ENCODE results near the gene OXA1L. TPM values are rescaled to one million over a fixed set of nuclear protein-coding genes. Genes with fewer than 3 reads are reported as not detected.

Gene OXA1L
- total RNA-seq (2014; rRNA removed), result 126 and 146 TPM in 2 replicates
- percentile 93 among the genes with signal in this experiment for Bru-seq, nascent RNA
- BruChase-seq, experiment 1, labeled RNA remaining after a 6-hour chase, result percentile 96 among the genes with signal in this experiment
- percentile 96 among the genes with signal in this experiment for BruChase-seq, experiment 2, labeled RNA remaining after a 2-hour chase
- long read RNA-seq, transcript OXA1L-201 (10 exons, 1,719 nt), result major isoform, 143 of 205 reads
- long read RNA-seq, partial matches to known transcripts, result 28 of 205 reads
- long read RNA-seq, other reads (novel, unspliced or antisense), result 34 of 205 reads

- no peaks in the 10 kb centered on the region for H4K20me1 ChIP-seq (ENCODE audit: low read length)
- CTCF ChIA-PET, result interaction anchor here (0.5 to 1.5 kb wide), 8 partner anchors 56 to 566 kb away, joined by 3 to 6 read pairs (median 4); no protein-coding TSS in a partner anchor
- intact Hi-C loops (cut with micrococcal nuclease), result loop anchor here (2.0 to 10.0 kb wide), 2 partner anchors 114 to 538 kb away; partner anchors contain the start of genes BCL2L2 and PPP1R3E
- peak within 1 kb of the TSS; percentile 91 for H3K9ac ChIP-seq (ENCODE audit: low read length)
- H3K79me2 ChIP-seq (ENCODE audit: low read length), result peaks cover 37% of the 10 kb centered on the region
- ATAC-seq (peak; percentile 84), DNase-seq (peak; percentile 98)
- no peaks in the 10 kb centered on the region for H3K9me2 ChIP-seq (replicated peaks; ENCODE audit: low read length)
- POLR2A ChIA-PET (ENCODE audit: unreplicated experiment), result interaction anchor here (0.6 to 0.7 kb wide), 4 partner anchors 84 to 329 kb away, joined by 3 to 5 read pairs (median 4); partner anchors contain the start of gene C14orf119
- H3K27me3 ChIP-seq (ENCODE audit: low read length), result no peaks in the 10 kb centered on the region
- peaks cover 37% of the 10 kb centered on the region for H3K36me3 ChIP-seq (ENCODE audit: low read depth, low read length)
- TF ChIP-seq EZH2phosphoT487 (IDR thresholded peaks at IDR 0.05; ENCODE audit: borderline replicate concordance, low read length) (no peak), CTCF (conservative IDR thresholded peaks at IDR 0.05; ENCODE audit: low read depth, low read length) (no peak), EZH2 (IDR thresholded peaks at IDR 0.05; ENCODE audit: low read length, unreplicated experiment) (no peak)
- H3F3A ChIP-seq (ENCODE audit: low read length, unreplicated experiment), result no peaks in the 10 kb centered on the region
- H3K27ac ChIP-seq (ENCODE audit: low read length), result peak within 1 kb of the TSS; percentile 65
- BruUV-seq (replicated peaks), result TSS peak; percentile 47
- H2AFZ ChIP-seq (ENCODE audit: low read length), result peak within 1 kb of the TSS; percentile 97
- peaks cover 18% of the 10 kb centered on the region for H3K4me1 ChIP-seq (ENCODE audit: insufficient read depth, low read length)
- peaks cover 11% of the 10 kb centered on the region; the same call in 1 of the 2 replicates for H3K9me3 ChIP-seq (ENCODE audit: low read length)
- peak within 1 kb of the TSS; percentile 98 for H3K4me3 ChIP-seq (ENCODE audit: low read length)
- peak within 1 kb of the TSS; percentile 95 for H3K4me2 ChIP-seq (ENCODE audit: low read length)
Measured at GRCh38 chr14:22766457-22767322, at the start of gene OXA1L. Gene OXA1L (plus strand): TSS chr14:22766688. CDS start chr14:22766702, 14 bp downstream.

GRCh38 chr14:22718091-22718490 lies 48.4 kb upstream of the OXA1L start:
- Histone ChIP-seq H3K27ac (ENCODE audit: low read length) (no peak overlapping the region), H3K27me3 (ENCODE audit: low read length) (peaks cover 11% of the 10 kb centered on the region), H4K20me1 (ENCODE audit: low read length) (no peaks in the 10 kb centered on the region), H3K9me3 (ENCODE audit: low read length) (no peaks in the 10 kb centered on the region), H3K4me1 (ENCODE audit: insufficient read depth, low read length) (peaks cover 12% of the 10 kb centered on the region), H2AFZ (ENCODE audit: low read length) (no peak overlapping the region), H3K4me2 (ENCODE audit: low read length) (no peak overlapping the region), H3K9ac (ENCODE audit: low read length) (no peak overlapping the region), H3K9me2 (replicated peaks; ENCODE audit: low read length) (no peaks in the 10 kb centered on the region), H3F3A (ENCODE audit: low read length, unreplicated experiment) (no peaks in the 10 kb centered on the region), H3K36me3 (ENCODE audit: low read depth, low read length) (no peaks in the 10 kb centered on the region), H3K79me2 (ENCODE audit: low read length) (no peaks in the 10 kb centered on the region), H3K4me3 (ENCODE audit: low read length) (no peak overlapping the region)
- intact Hi-C loops (cut with micrococcal nuclease), result no loop called here
- ATAC-seq (no peak), DNase-seq (no peak)
- TF ChIP-seq EZH2 (IDR thresholded peaks at IDR 0.05; ENCODE audit: low read length, unreplicated experiment) (no peak), EZH2phosphoT487 (IDR thresholded peaks at IDR 0.05; ENCODE audit: borderline replicate concordance, low read length) (no peak), CTCF (conservative IDR thresholded peaks at IDR 0.05; ENCODE audit: low read depth, low read length) (no peak)
- CTCF ChIA-PET, result interaction anchor here (0.8 kb wide), 1 partner anchor 148 kb away, joined by 3 read pairs; no protein-coding TSS in a partner anchor
- POLR2A ChIA-PET (ENCODE audit: unreplicated experiment), result no interaction called here
- no TSS peak for BruUV-seq (replicated peaks)

Measured in PC-3 (cell line).